HCT116 (cell line): ENCODE data around the gene LSP1.

Source experiments
- POLR2A ChIP-seq: IDR thresholded peaks from 2 replicates; pipeline ENCODE4 v1.7.0; 2011; ENCODE audit warnings: borderline replicate concordance; ENCODE audit not compliant: insufficient read depth, insufficient read length; ENCODE audit errors: extremely low read depth
- TF ChIP-seq, protein P1 (sequence below), 3 experiments: fragments of 200-600 bp in 1 of 3; sonication (generic) in 1 of 3; IDR thresholded peaks in 2 of 3; conservative IDR thresholded peaks in 1 of 3; 2 replicates each; pipeline ENCODE4 v1.5.1; 2012 to 2017; ENCODE audit warnings: low read depth in 2 of 3, low read length in 2 of 3, antibody characterized with exemption in 1 of 3, borderline replicate concordance in 1 of 3, control low read depth in 1 of 3, mild to moderate bottlenecking in 1 of 3, mixed read lengths in 1 of 3, mixed run types in 1 of 3, moderate library complexity in 1 of 3; ENCODE audit not compliant: insufficient read depth in 1 of 3
- TF ChIP-seq, protein P2 (sequence below): IDR thresholded peaks from 2 replicates; pipeline ENCODE4 v1.6.1; 2012; ENCODE audit warnings: low read depth

DNA sequence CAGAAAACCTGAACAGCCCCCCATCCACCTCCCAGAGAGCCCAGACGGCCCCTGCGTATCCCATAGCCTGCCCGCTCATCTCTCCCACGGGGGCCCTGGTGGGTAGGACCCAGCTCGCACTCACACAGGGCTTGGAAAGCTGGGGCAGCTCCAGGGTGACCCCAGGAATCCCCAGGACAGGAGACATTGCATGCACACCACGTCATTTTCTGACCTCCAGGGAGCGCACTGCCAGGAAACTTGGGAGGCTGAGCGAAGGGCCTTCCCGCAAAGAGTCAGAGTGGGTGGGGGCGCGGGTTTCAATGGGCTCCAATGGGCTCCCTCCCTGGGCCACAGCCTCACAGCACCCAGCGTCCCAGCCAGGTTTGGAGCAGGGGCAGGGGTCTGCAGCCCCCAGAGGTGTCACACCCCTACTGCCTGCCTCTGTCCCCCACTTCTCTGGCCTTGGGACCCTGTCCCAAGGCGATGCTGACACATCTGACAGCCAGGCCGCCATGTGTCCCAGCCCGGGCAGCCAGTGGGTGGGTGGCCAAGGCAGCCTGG is 26.3 kb upstream of the LSP1 start:
- TF ChIP-seq POLR2A, result no peak
- TF ChIP-seq, protein P1, sequence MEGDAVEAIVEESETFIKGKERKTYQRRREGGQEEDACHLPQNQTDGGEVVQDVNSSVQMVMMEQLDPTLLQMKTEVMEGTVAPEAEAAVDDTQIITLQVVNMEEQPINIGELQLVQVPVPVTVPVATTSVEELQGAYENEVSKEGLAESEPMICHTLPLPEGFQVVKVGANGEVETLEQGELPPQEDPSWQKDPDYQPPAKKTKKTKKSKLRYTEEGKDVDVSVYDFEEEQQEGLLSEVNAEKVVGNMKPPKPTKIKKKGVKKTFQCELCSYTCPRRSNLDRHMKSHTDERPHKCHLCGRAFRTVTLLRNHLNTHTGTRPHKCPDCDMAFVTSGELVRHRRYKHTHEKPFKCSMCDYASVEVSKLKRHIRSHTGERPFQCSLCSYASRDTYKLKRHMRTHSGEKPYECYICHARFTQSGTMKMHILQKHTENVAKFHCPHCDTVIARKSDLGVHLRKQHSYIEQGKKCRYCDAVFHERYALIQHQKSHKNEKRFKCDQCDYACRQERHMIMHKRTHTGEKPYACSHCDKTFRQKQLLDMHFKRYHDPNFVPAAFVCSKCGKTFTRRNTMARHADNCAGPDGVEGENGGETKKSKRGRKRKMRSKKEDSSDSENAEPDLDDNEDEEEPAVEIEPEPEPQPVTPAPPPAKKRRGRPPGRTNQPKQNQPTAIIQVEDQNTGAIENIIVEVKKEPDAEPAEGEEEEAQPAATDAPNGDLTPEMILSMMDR (IDR thresholded peaks at IDR 0.05 in 2 of 3, conservative IDR thresholded peaks at IDR 0.05 in 1 of 3; ENCODE audit: borderline replicate concordance in 1 of 3, insufficient read depth in 1 of 3, low read depth in 2 of 3, low read length in 2 of 3), result peak in 2 of 3 experiments; percentile 43 to 52; a peak in 4 of 6 replicates
- TF ChIP-seq, protein P2, sequence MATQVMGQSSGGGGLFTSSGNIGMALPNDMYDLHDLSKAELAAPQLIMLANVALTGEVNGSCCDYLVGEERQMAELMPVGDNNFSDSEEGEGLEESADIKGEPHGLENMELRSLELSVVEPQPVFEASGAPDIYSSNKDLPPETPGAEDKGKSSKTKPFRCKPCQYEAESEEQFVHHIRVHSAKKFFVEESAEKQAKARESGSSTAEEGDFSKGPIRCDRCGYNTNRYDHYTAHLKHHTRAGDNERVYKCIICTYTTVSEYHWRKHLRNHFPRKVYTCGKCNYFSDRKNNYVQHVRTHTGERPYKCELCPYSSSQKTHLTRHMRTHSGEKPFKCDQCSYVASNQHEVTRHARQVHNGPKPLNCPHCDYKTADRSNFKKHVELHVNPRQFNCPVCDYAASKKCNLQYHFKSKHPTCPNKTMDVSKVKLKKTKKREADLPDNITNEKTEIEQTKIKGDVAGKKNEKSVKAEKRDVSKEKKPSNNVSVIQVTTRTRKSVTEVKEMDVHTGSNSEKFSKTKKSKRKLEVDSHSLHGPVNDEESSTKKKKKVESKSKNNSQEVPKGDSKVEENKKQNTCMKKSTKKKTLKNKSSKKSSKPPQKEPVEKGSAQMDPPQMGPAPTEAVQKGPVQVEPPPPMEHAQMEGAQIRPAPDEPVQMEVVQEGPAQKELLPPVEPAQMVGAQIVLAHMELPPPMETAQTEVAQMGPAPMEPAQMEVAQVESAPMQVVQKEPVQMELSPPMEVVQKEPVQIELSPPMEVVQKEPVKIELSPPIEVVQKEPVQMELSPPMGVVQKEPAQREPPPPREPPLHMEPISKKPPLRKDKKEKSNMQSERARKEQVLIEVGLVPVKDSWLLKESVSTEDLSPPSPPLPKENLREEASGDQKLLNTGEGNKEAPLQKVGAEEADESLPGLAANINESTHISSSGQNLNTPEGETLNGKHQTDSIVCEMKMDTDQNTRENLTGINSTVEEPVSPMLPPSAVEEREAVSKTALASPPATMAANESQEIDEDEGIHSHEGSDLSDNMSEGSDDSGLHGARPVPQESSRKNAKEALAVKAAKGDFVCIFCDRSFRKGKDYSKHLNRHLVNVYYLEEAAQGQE, result no peak
